NCI-H128 (cell line): ENCODE data around the gene BICD1.
A peak's percentile ranks its signal among the peaks of the same experiment; 100 is the strongest.
"Not testable (repeated sequence)": the region's sequence is repeated elsewhere in the genome, so short reads cannot be mapped to it uniquely, and the experiment has no call there.

Experiments
- DNase-seq: peaks from one replicate; lab custom pipeline; 2025; ENCODE audit not compliant: unreplicated experiment; lab: John Stamatoyannopoulos, UW

The BICD1 gene

DNA sequence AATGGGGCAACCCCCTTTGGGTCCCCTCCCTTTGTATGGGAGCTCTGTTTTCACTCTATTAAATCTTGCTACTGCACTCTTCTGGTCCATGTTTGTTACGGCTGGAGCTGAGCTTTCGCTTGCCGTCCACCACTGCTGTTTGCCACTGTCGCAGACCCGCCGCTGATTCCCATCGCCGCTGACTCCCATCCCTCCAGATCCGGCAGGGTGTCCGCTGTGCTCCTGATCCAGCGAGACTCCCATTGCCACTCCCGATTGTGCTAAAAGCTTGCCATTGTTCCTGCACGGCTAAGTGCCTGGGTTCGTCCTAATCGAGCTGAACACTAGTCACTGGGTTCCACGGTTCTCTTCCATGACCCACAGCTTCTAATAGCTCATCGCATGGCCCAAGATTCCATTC lies 168.9 kb downstream of the BICD1 start:
- DNase-seq: not testable (repeated sequence)

GRCh38 chr12:32277774-32278173 lies 171.1 kb downstream of the BICD1 start:
- DNase-seq: no peak

DNA sequence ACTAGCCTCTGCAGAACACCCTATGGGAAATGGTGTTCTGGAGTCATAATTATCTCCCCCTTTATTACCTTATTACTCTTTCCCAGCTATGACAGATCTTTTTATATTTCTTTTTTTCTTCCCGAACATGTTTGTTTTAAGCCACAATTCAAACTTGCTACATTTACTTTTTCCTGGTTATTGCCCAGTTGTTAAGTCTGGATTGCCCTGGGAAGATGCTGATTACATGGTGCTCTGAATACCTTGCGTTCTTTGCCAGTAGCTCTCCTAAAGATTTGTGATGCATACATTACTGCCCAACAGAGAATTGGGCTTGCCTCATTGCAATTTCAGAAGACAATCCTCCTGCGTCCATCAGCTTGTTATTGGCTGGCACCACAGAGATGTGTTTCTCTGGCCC lies 174.5 kb downstream of the BICD1 start:
- no peak for DNase-seq

GRCh38 chr12:32284561-32284960 lies 177.9 kb downstream of the BICD1 start:
- no peak for DNase-seq

DNA sequence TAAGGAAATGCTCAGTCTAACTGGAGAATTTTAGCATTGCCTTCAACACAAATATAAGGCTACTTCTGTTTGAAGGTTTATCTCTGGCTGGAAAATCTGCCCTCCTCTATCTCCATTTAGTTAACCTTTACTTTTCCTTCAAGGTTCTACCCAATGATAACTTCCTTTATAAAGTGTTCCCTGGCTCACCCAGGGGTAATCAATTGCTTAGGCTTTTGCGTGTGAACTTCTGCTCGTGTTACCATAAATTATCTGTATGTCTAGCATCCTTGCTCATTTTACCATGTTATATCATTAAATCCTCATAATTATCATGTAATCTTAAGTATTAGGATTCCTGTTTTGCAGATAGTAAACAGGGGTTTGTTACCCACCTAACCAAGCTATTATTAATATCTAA lies 178.4 kb downstream of the BICD1 start:
- no peak for DNase-seq

DNA sequence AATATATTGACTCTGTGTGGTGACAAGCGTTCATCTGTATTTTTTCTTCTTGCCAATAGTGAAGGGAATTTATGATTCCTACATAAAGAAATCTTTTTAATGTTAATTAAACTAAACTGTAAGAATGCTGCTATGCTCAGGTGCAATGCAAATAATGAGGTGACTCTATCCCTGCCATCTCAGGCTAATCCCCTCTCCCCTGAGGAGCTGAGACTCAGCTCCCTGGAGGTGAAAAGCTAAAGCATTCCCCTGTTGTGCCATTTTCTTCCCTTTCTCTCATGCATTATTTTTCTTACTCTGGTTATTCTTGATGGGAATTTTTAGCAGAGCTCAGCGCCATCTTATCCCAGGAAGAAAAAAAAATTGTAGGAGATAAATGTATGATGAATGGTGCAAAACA lies 178.8 kb downstream of the BICD1 start:
- DNase-seq: no peak

DNA sequence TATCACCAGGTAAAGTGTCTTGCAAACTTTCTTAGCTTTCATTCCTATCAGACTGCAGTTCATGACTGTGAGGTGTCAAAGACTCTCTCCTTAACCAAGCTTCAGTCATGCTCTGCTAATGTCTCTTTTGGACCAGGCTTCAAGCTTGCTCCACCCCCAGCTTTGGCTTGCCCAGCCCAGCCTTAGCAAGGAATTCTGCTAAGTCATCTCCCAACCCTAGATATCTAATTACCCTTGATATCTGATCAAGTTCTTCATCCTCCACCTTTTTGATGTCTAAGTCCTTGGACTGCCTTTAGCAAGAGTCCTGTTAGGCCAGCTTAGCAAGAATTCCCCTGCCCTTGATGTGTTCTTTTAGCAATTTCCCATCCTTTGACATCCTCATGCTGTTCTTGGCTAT lies 183.8 kb downstream of the BICD1 start:
- DNase-seq: no peak

DNA sequence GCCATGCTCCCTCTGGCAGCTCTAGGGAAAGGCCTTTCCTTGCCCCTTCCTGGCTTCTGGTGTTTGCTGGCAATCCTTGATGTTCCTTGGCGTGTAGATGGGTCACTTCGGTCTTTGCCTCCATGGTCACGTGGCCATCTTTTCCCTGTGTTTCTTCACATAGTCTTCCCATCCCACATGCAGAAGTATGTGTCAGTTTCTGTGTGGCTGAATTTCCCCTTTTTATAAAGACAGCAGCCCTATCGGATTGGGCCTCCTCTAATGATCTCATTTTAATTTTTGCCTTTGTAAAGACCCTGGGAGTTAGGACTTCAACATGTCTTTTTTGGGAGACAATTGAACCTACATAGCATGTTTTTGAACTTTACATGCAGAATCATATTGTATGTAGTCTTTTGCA lies 185.5 kb downstream of the BICD1 start:
- DNase-seq: no peak

DNA sequence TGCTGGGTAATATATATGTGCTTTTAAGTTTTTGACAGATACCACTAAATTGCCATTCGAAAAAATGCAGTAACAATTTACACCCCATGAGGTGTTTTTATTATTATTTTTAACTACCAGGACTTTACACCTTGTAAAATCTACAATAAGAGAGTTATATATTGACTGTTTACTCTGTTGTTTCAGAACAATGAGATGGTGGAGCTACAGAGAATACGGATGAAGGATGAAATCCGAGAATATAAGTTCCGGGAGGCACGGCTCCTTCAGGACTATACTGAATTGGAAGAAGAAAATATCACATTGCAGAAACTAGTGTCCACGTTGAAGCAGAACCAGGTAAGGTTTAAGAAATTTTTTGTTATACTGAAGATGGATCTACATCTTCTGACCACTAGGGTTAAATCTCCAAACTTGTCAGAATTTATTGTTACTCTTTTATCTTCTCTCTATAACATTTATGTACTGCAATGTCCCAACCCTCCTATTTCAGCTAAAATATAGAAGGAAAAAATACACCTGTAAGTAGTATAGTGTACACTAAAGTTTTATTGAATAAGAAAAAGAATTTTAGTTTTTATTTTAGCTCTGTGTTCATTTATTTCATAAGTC lies 187.3 kb downstream of the BICD1 start:
- no peak for DNase-seq

- DNase-seq: no peak
These were observed 189.9 kb downstream of the BICD1 start for GRCh38 chr12:32296567-32296966.

- DNase-seq: no peak
These were observed 192.3 kb downstream of the BICD1 start for GRCh38 chr12:32298917-32299316.

DNA sequence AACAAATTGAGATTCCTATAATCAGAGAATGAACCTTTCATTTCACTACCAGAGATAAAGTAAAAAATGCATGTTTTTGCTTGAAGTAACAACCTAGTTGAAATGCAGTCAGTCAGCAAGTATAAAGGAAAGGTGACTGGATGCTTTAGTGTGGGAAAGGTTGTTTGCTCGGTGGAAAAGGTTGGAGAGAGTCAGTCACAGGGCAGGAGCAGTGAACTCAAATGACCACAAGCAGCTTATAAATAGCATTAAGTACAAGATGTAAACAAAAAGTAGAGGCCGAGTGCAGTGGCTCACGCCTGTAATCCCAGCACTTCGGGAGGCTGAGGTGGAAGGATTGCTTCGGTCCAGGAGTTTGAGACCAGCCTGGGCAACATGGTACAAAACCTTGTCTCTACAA lies 194.6 kb downstream of the BICD1 start:
- DNase-seq: no peak

DNA sequence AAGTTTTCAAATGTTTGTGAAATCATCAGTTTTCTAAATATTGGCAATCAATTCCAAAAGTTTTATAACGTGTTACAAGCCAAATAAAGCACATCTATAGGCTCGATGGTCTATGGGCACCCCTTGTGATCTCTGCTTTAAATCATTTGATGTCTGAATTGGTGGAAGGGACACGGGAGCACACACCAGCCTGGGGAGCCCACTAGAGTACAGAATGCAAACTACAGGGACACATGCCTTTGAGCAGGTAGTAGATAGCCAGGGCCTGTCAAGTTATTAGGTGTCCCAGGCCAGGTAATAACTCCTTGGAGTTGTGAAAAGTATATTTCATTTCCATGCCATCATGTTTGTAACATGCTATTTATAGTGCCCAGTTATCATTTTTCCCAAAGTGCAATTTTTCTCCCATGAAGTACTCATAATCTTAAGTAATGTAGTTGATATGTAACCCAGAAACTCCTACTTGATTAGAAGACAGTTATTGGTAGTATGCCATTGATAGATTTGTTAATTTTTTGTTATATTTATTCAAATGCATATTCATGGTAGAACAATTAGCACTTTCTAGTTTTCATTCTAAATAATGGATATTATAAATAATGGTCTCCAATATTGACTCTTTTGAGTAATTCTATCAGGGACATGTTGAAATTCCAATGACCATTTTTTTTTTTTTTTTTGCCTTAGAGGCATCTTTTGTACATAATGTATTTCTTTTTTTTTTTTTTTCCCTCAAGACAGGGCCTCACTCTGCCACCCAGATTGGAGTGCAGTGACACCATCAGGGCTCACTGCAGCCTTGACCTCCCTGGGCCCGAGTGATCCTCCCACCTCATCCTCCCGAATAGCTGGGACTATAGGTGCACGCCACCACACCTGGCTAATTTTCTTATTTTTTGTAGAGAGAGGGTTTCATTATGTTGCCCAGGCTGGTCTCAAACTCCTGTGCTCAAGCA lies 195.8 kb downstream of the BICD1 start:
- DNase-seq: peak; percentile 23

DNA sequence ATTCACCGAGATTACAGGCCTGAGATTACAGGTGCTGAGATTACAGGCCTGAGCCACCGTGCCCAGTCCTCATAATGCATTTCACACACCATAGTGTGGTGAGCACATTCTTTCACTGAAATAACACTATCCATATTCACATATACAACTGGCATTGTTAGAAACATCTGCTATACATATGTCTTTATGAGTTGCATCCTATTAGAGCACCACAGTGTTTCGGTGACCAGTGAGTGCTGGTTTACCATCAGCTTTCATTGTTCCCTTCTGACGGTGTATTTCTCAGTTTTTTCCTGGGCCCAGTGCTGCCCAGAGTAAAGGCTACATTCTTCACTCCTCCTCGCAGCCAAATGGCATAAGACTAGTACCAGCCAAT lies 196.5 kb downstream of the BICD1 start:
- no peak for DNase-seq

- no peak for DNase-seq
These were observed 198.5 kb downstream of the BICD1 start for GRCh38 chr12:32305163-32305562.

- no peak for DNase-seq
These were observed 200.7 kb downstream of the BICD1 start for GRCh38 chr12:32307326-32307725.

- DNase-seq: no peak
These were observed 203.4 kb downstream of the BICD1 start for GRCh38 chr12:32309811-32310736.

- no peak for DNase-seq
These were observed 205.5 kb downstream of the BICD1 start for GRCh38 chr12:32312049-32312670.

DNA sequence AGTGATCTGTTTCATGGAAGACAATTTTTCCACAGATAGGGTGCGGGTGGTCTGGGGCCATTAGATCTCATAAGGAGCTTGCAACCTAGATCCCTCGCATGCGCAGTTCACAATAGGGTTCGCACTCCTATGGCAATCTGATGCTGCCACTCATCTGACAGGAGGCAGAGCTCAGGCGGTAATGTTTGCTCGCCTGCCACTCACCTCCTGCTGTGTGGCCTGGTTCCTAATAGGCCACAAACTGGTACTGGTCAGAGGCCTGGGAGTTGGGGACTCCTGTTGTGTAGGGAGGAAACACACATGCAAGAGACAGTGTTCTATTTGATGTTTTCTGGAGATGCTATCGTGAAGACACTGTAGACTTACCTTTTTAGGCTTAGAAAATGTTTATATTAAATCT lies 215.7 kb downstream of the BICD1 start:
- DNase-seq: no peak

DNA sequence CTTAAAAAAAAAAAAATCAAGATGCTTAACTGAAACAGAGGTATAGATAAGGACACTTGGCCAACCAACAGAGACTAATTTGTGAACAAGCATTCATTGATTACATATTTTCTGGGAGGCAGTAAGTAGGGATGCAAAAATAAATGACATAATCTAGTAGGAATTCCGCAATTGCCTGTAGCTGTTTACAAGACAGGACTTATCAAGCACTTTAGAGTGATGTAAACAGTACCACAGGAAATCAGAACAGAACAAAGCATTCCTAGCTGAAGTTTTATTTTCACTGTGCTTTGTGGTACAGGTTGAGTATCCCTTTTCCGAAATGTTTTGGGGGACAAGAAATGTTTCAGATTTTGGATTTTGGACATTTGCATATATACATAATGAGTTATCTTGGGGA lies 224.5 kb downstream of the BICD1 start:
- no peak for DNase-seq

GRCh38 chr12:32332446-32332845 lies 225.8 kb downstream of the BICD1 start:
- DNase-seq: no peak
